OCI-LY3 (cell line): ENCODE results near the gene PI16.

Experiments used
- H2AFZ ChIP-seq: fragments of 200-600, 300-600 bp; shearing (Covaris generic); 2 replicates; pipeline ENCODE4 v1.6.0; 2014; ENCODE audit warnings: antibody characterized with exemption, low read depth, low read length
- H3K27ac ChIP-seq: fragments of 200-600, 300-600 bp; sonication (generic); 2 replicates; pipeline ENCODE4 v1.5.1; 2014; ENCODE audit warnings: mild to moderate bottlenecking, low read length, moderate library complexity, mixed read lengths
- H3K27me3 ChIP-seq: fragments of 200-600, 300-600 bp; sonication (generic); 2 replicates; pipeline ENCODE4 v1.6.1; 2014; ENCODE audit warnings: low read depth, low read length, mixed read lengths
- H3K36me3 ChIP-seq: fragments of 200-600, 300-600 bp; sonication (generic); replicated peaks from 2 replicates; pipeline ENCODE3; 2014; ENCODE audit warnings: low read depth, low read length, mixed read lengths
- H3K4me1 ChIP-seq: fragments of 300-600, 200-600 bp; sonication (generic); 2 replicates; pipeline ENCODE4 v1.6.1; 2014; ENCODE audit warnings: low read length, mixed read lengths
- H3K4me2 ChIP-seq: fragments of 200-600, 300-600 bp; sonication (generic); 2 replicates; pipeline ENCODE4 v1.6.1; 2014; ENCODE audit warnings: low read length, mixed read lengths
- H3K4me3 ChIP-seq: fragments of 300-600, 200-600 bp; sonication (generic); 2 replicates; pipeline ENCODE4 v1.5.1; 2014; ENCODE audit warnings: antibody characterized with exemption, mild to moderate bottlenecking, low read length, moderate library complexity
- H3K79me2 ChIP-seq: fragments of 300-600, 200-600 bp; shearing (Covaris generic); 2 replicates; pipeline ENCODE4 v1.6.1; 2014; ENCODE audit warnings: mild to moderate bottlenecking, low read length, mixed read lengths
- H3K9ac ChIP-seq: fragments of 300-600, 200-600 bp; shearing (Covaris generic); 2 replicates; pipeline ENCODE4 v1.6.0; 2014; ENCODE audit warnings: mild to moderate bottlenecking, low read length, moderate library complexity
- H3K9me3 ChIP-seq: fragments of 200-600, 300-600 bp; shearing (Covaris generic); 2 replicates; pipeline ENCODE4 v1.6.1; 2014; ENCODE audit warnings: low read length, mixed read lengths; ENCODE audit not compliant: insufficient read depth
- H4K20me1 ChIP-seq: fragments of 200-600, 300-600 bp; sonication (generic); 2 replicates; pipeline ENCODE4 v1.6.1; 2016; ENCODE audit warnings: low read length, mixed read lengths; ENCODE audit not compliant: insufficient read depth
- EZH2phosphoT487 ChIP-seq: fragments of 200-600 bp; shearing (Covaris generic); IDR thresholded peaks from 2 replicates; pipeline ENCODE4 v1.6.1; 2018; ENCODE audit warnings: antibody characterized with exemption, mixed run types, low read depth
- TF ChIP-seq, protein P1 (sequence below): fragments of 200-600, 300-600 bp; sonication (generic); IDR thresholded peaks from 2 replicates; pipeline ENCODE4 v1.5.1; 2014; ENCODE audit warnings: antibody characterized with exemption, low read length, low read depth

The PI16 gene

DNA sequence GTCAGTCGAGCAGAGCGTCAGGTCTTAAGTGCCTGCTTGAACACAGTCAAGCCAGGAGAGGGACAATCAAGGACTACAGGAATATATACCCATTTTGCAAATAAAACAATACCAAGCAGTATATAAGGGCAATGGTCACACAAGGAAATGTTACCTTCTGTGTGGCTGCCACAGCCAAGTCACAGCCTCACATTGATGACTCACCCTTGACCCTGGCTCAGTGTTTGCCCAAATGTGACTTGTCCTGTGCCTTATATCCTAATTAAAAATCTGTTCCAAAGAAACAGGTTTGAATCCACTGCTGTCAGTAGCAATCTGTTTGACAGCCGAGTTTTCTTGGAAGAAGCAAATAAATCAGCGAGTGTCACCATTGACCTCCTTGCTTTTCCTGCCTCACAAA, 34.5 kb upstream of the PI16 start:
- no peak overlapping the region for H2AFZ ChIP-seq
- TF ChIP-seq, protein P1, sequence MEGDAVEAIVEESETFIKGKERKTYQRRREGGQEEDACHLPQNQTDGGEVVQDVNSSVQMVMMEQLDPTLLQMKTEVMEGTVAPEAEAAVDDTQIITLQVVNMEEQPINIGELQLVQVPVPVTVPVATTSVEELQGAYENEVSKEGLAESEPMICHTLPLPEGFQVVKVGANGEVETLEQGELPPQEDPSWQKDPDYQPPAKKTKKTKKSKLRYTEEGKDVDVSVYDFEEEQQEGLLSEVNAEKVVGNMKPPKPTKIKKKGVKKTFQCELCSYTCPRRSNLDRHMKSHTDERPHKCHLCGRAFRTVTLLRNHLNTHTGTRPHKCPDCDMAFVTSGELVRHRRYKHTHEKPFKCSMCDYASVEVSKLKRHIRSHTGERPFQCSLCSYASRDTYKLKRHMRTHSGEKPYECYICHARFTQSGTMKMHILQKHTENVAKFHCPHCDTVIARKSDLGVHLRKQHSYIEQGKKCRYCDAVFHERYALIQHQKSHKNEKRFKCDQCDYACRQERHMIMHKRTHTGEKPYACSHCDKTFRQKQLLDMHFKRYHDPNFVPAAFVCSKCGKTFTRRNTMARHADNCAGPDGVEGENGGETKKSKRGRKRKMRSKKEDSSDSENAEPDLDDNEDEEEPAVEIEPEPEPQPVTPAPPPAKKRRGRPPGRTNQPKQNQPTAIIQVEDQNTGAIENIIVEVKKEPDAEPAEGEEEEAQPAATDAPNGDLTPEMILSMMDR: no peak
- no peak for TF ChIP-seq EZH2phosphoT487
- H3K36me3 ChIP-seq: peaks cover 6% of the 10 kb centered on the region
- H3K9ac ChIP-seq: no peak overlapping the region
- H3K79me2 ChIP-seq: no peaks in the 10 kb centered on the region
- H3K27ac ChIP-seq: no peak overlapping the region
- no peaks in the 10 kb centered on the region for H4K20me1 ChIP-seq
- no peak overlapping the region for H3K4me3 ChIP-seq
- no peak overlapping the region for H3K4me2 ChIP-seq
- H3K9me3 ChIP-seq: no peaks in the 10 kb centered on the region
- no peaks in the 10 kb centered on the region for H3K27me3 ChIP-seq
- no peaks in the 10 kb centered on the region for H3K4me1 ChIP-seq

DNA sequence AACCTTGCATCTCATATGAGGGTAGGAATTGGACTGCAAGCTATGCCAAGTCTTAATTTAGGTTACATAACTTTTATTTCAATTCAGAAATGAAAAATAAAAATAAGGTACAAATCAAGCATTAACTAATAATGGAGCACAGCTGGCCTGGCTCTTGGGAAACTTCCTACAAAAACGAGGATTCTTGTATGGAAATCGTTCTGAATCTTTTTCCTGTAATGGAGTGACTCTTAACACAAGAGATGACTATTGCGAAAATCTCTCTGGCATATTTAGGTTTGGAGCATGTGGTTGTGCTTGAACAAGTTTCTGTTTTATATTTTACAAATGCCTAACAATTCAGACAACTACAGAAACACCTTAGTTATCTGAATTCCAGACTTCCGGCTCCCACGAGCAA, 34.0 kb upstream of the PI16 start:
- Histone ChIP-seq H3K4me3 (no peak overlapping the region), H3K36me3 (peaks cover 8% of the 10 kb centered on the region), H3K9ac (no peak overlapping the region), H3K27ac (no peak overlapping the region), H3K9me3 (no peaks in the 10 kb centered on the region), H4K20me1 (no peaks in the 10 kb centered on the region), H3K79me2 (no peaks in the 10 kb centered on the region), H2AFZ (no peak overlapping the region), H3K27me3 (no peaks in the 10 kb centered on the region), H3K4me1 (peaks cover 4% of the 10 kb centered on the region), H3K4me2 (no peak overlapping the region)
- TF ChIP-seq EZH2phosphoT487: no peak

DNA sequence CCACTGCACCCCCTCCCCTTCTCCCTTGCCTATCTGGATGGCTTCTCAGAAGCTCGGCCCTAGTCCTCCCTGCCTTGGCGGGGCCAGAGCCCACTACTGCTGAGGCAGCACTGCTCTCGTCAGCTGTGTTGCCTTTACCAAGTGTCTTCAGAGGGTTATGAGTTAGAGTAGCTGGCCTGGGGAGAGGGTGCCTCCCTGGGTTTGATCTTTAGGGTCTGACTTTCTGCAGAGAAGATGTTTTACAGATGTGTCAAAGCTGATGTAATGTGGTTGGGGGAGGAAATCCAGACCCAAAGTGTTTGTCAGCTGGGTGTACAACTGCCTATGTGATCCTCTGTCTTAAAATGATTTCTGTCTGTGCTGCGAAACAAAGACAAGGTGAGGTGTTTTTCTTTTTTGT, 30.4 kb upstream of the PI16 start:
- H3K4me2 ChIP-seq: no peak overlapping the region
- no peaks in the 10 kb centered on the region for H3K79me2 ChIP-seq
- TF ChIP-seq EZH2phosphoT487: no peak
- TF ChIP-seq, protein P1: no peak
- H3K9ac ChIP-seq: no peak overlapping the region
- peaks cover 30% of the 10 kb centered on the region for H3K4me1 ChIP-seq
- H2AFZ ChIP-seq: no peak overlapping the region
- no peak overlapping the region for H3K27ac ChIP-seq
- no peaks in the 10 kb centered on the region for H3K27me3 ChIP-seq
- peaks cover 4% of the 10 kb centered on the region for H3K36me3 ChIP-seq
- no peaks in the 10 kb centered on the region for H4K20me1 ChIP-seq
- H3K4me3 ChIP-seq: no peak overlapping the region
- no peaks in the 10 kb centered on the region for H3K9me3 ChIP-seq

DNA sequence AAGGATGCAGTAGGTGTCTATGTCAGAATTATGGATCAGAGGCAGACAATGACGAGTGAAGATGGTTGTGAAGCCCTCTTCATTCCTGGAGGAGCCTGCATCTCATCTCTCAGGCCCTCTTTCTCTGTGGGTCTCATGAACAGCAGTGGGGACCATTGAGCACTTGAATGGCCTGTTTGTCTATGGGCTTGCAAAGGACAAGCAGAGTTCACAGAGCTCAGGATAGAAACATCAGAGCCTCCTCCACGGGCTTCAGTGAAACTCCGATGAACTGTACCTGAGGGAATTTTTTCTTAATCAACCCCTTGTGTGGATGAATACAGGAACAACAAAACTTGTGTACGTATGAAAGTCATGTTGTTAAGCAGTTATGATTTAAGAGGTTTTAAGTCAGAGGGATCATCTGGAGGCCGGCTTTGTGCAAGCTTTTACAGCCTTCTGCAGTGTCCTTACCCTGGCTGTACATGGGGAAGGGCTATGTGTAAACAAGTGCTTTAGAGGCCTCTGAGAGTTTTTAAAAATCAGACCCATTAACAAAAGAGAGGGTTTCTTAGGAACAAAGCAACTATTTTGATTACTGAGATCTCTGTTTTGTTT, 29.7 kb upstream of the PI16 start:
- no peak overlapping the region for H3K4me3 ChIP-seq
- no peak overlapping the region for H3K9ac ChIP-seq
- H3K9me3 ChIP-seq: no peaks in the 10 kb centered on the region
- H3K4me1 ChIP-seq: peaks cover 30% of the 10 kb centered on the region
- no peaks in the 10 kb centered on the region for H3K27me3 ChIP-seq
- H3K4me2 ChIP-seq: no peak overlapping the region
- H3K27ac ChIP-seq: no peak overlapping the region
- no peak for TF ChIP-seq EZH2phosphoT487
- TF ChIP-seq, protein P1: no peak
- no peaks in the 10 kb centered on the region for H3K79me2 ChIP-seq
- peaks cover 4% of the 10 kb centered on the region for H3K36me3 ChIP-seq
- no peak overlapping the region for H2AFZ ChIP-seq
- H4K20me1 ChIP-seq: no peaks in the 10 kb centered on the region

DNA sequence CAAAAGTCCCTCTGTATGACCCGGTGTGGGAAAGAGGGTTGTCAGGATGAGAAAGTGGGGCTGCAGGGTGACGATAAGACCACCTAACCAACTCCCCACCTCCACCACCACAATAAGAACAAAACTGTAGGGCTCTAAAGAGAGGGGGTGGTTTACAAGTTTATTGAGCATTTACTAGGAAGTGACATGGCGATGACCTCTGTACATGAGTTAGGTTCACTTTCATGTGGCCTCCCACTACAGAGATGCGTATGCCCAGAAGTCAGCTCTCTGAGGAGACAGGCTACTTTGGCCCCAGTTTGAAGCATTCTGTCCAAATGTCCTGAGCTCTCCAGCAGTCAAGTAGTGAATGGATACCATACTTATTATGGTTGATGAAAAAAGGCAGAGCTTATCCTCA, 28.7 kb upstream of the PI16 start:
- H3K4me2 ChIP-seq: no peak overlapping the region
- no peak overlapping the region for H3K27ac ChIP-seq
- H3K9me3 ChIP-seq: no peaks in the 10 kb centered on the region
- no peak overlapping the region for H2AFZ ChIP-seq
- H4K20me1 ChIP-seq: no peaks in the 10 kb centered on the region
- peaks cover 4% of the 10 kb centered on the region for H3K36me3 ChIP-seq
- no peaks in the 10 kb centered on the region for H3K27me3 ChIP-seq
- TF ChIP-seq, protein P1: no peak
- no peak for TF ChIP-seq EZH2phosphoT487
- no peak overlapping the region for H3K9ac ChIP-seq
- no peaks in the 10 kb centered on the region for H3K79me2 ChIP-seq
- H3K4me1 ChIP-seq: peaks cover 30% of the 10 kb centered on the region
- no peak overlapping the region for H3K4me3 ChIP-seq
